GM12878 (cell line): ENCODE results near the gene KCNC4. TPM values are rescaled to one million over a fixed set of nuclear protein-coding genes. Genes with fewer than 3 reads are reported as not detected.

Source experiments
- ATAC-seq: fragments of 200-7000 bp; cut with Tn5 transposase; 3 replicates; pipeline ENCODE4 v1.9.1; 2020; ENCODE audit warnings: mild to moderate bottlenecking, moderate library complexity
- BruUV-seq: library from RNA; stranded (reverse); fragments of 400-500 nt; replicated peaks from 2 replicates; lab custom pipeline; 2021; lab: Mats Ljungman, UMichigan
- CTCF ChIA-PET: fragments of 300-600 bp; sonication (Branson Sonifier 250); formaldehyde crosslinking; extraction: SDS; loops from one replicate; lab custom pipeline; 2021; ENCODE audit warnings: inconsistent platforms; lab: Yijun Ruan, JAX
- POLR2A ChIA-PET: fragments of 350-600 bp; formaldehyde crosslinking; extraction: SDS; loops from one replicate; lab custom pipeline; 2021; ENCODE audit warnings: inconsistent platforms; lab: Charles Lee
- RAD21 ChIA-PET: fragments of 300-600 bp; sonication (Branson Sonifier 250); formaldehyde crosslinking; loops from one replicate; lab custom pipeline; 2023; ENCODE audit warnings: antibody characterized with exemption; ENCODE audit not compliant: unreplicated experiment; lab: Charles Lee
- SMC1A ChIA-PET: fragments of 300-600 bp; sonication (Branson Sonifier 250); formaldehyde crosslinking; loops from one replicate; lab custom pipeline; 2023; ENCODE audit not compliant: unreplicated experiment, uncharacterized antibody; lab: Charles Lee
- DNase-seq: peaks from one replicate; pipeline ENCODE4 v3.0.0-alpha.2; 2011; ENCODE audit warnings: low read depth, low spot score
- FAIRE-seq: peaks from 3 replicates; lab custom pipeline; 2011; peaks lifted over from hg19 to GRCh38; lab: Jason Lieb, UNC
- H2AFZ ChIP-seq: 2 replicates; pipeline ENCODE4 v1.6.0; 2011; ENCODE audit warnings: low read depth, low read length, control low read depth; ENCODE audit not compliant: control insufficient read depth
- H3K27ac ChIP-seq: 2 replicates; pipeline ENCODE4 v1.5.1; 2011; ENCODE audit warnings: control low read depth; ENCODE audit not compliant: control insufficient read depth, insufficient read depth
- H3K27me3 ChIP-seq, 2 experiments: replicated peaks in 1 of 2; 2 replicates each; pipeline versions ENCODE4 v1.6.0 to v1.6.1; 2011; ENCODE audit warnings: low read length in 1 of 2; ENCODE audit not compliant: control insufficient read depth in 2 of 2, insufficient read depth in 2 of 2
- H3K36me3 ChIP-seq, 2 experiments: 2 replicates each; pipeline ENCODE4 v1.5.1; 2011; ENCODE audit warnings: low read length in 1 of 2; ENCODE audit not compliant: control insufficient read depth in 2 of 2, insufficient read depth in 2 of 2
- H3K4me1 ChIP-seq: 2 replicates; pipeline ENCODE4 v1.6.1; 2011; ENCODE audit warnings: mild to moderate bottlenecking, low read length, moderate library complexity, mixed read lengths; ENCODE audit not compliant: control insufficient read depth, insufficient read depth
- H3K4me2 ChIP-seq: 2 replicates; pipeline ENCODE4 v1.6.0; 2011; ENCODE audit warnings: control low read depth; ENCODE audit not compliant: control insufficient read depth, insufficient read depth
- H3K4me3 ChIP-seq: fragments of 200-600 bp; sonication (generic); 2 replicates; pipeline ENCODE4 v1.5.1; 2016
- H3K79me2 ChIP-seq: 2 replicates; pipeline ENCODE4 v1.6.0; 2011; ENCODE audit warnings: low read length; ENCODE audit not compliant: control insufficient read depth, insufficient read depth
- H3K9ac ChIP-seq: 2 replicates; pipeline ENCODE4 v1.8.0; 2011; ENCODE audit warnings: low read length, control low read depth, mixed read lengths; ENCODE audit not compliant: control insufficient read depth, insufficient read depth
- H3K9me3 ChIP-seq: replicated peaks from 3 replicates; pipeline ENCODE4 v1.5.1; 2011; ENCODE audit warnings: mild to moderate bottlenecking, low read length; ENCODE audit not compliant: control insufficient read depth, insufficient read depth
- H4K20me1 ChIP-seq: 2 replicates; pipeline ENCODE4 v1.6.0; 2011; ENCODE audit not compliant: control insufficient read depth, insufficient read depth
- EP300 ChIP-seq, 2 experiments: fragments of 150-350 bp in 1 of 2; IDR thresholded peaks; 2 replicates each; pipeline ENCODE4 v1.6.1; 2011 to 2012; ENCODE audit warnings: low read depth in 2 of 2, low read length in 2 of 2, borderline replicate concordance in 1 of 2, improper control_type of control experiment in 1 of 2, inconsistent platforms in 1 of 2; ENCODE audit not compliant: control insufficient read depth in 1 of 2
- MTA2 ChIP-seq: fragments of 450-650 bp; IDR thresholded peaks from 2 replicates; pipeline ENCODE4 v1.6.1; 2016; ENCODE audit warnings: low read depth, mild to moderate bottlenecking, moderate library complexity
- POU2F2 ChIP-seq: IDR thresholded peaks from 3 replicates; pipeline ENCODE4 v1.6.1; 2011; ENCODE audit warnings: low read depth, mild to moderate bottlenecking, low read length, borderline replicate concordance
- TAF1 ChIP-seq: IDR thresholded peaks from 2 replicates; pipeline ENCODE4 v1.6.1; 2011; ENCODE audit warnings: mild to moderate bottlenecking, low read depth, low read length, borderline replicate concordance
- WGBS: methylation state at CpG from one replicate; pipeline ENCODE4 v1.1.6; 2016; ENCODE audit warnings: low lambda C conversion rate; ENCODE audit not compliant: insufficient replicate concordance, insufficient coverage; ENCODE audit errors: missing lambda C conversion rate; 5-methylcytosine and 5-hydroxymethylcytosine counted together
- in situ Hi-C: fragments of 300-500 bp; cut with MboI; formaldehyde crosslinking; loops from 9 replicates; pipeline ENCODE4 v1.14.3; 2018; ENCODE audit warnings: mixed read lengths
- intact Hi-C: fragments of 100-400 bp; cut with micrococcal nuclease; formaldehyde crosslinking; loops from one replicate; pipeline ENCODE4 v1.14.2; 2022; ENCODE audit not compliant: unreplicated experiment
- polyA plus RNA-seq, 11 experiments: library from polyadenylated mRNA; depleted of rRNA in 4 of 11; unstranded in 6 of 11; stranded (reverse) in 5 of 11; fragments of >200 nt; fragmentation: Nextera tagmentation in 4 of 11; fragmentation: Illumina TruSeq in 1 of 11; extraction: Ambion mirVana in 4 of 11; extraction: Trizol in 1 of 11; gene quantifications; 1 replicate in 1 of 11; 2 replicates in 10 of 11; pipeline versions ENCODE4 v1.2.1 to v1.2.3, GENCODE V29; 2011 to 2016; ENCODE audit warnings: inconsistent platforms in 2 of 11, missing spikeins in 2 of 11, low read depth in 1 of 11
- total RNA-seq, 4 experiments: library from RNA; depleted of rRNA in 3 of 4; stranded (reverse); fragments of >200 nt in 3 of 4; fragmentation: Illumina TruSeq in 1 of 4; extraction: Trizol in 1 of 4; gene quantifications; 2 replicates each; pipeline versions ENCODE4 v1.2.1 to v1.2.3, GENCODE V29; 2013 to 2021
- TF ChIP-seq, protein P1 (sequence below): fragments of 450-650 bp; IDR thresholded peaks from 2 replicates; pipeline ENCODE4 v1.6.1; 2017; ENCODE audit warnings: borderline replicate concordance
- TF ChIP-seq, protein P2 (sequence below): fragments of 450-650 bp; IDR thresholded peaks from 2 replicates; pipeline ENCODE4 v1.6.1; 2017; ENCODE audit warnings: mild to moderate bottlenecking, low read depth, inconsistent platforms; ENCODE audit not compliant: poor library complexity, severe bottlenecking
- TF ChIP-seq, protein P3 (sequence below): fragments of 450-650 bp; conservative IDR thresholded peaks from 2 replicates; pipeline ENCODE4 v1.6.1; 2017; ENCODE audit warnings: mild to moderate bottlenecking, moderate library complexity

The KCNC4 gene
- total and polyA plus RNA-seq, 10 of the 15 experiments (the other 5 are each of a cell fraction or from before 2014, with no cell fraction given), result 0.06 to 1.7 (median 0.36) TPM

DNA sequence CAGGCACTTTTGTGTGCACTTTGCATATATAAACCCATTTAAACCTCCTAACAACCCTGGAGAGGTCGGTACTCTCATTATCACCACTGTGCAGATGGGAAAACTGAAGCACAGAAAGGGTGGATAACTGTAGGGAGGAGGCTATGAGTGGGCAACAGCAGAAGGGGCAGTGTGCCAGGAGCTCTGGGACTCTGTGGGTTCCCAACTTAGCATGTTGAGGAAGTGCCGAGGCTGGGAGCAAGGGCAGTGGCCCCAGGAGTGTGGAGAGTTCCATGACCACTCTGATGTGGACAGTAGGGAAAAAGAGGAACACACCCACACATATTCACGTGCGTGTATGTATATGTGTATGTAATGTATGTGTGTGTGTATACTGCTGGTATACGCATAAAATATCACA is 25.7 kb upstream of the KCNC4 start:
- POLR2A ChIA-PET, result no interaction called here
- no peaks in the 10 kb centered on the region for H3K79me2 ChIP-seq
- no peak for FAIRE-seq
- H3K4me1 ChIP-seq, result no peaks in the 10 kb centered on the region
- H3K4me2 ChIP-seq, result no peak overlapping the region
- no peak overlapping the region for H3K4me3 ChIP-seq
- no peaks in the 10 kb centered on the region for H3K9me3 ChIP-seq
- H3K36me3 ChIP-seq, result no peaks in the 10 kb centered on the region
- DNase-seq, result no peak
- in situ Hi-C loops (no loop called here), intact Hi-C loops (no loop called here)
- no peak for TF ChIP-seq EP300 (IDR thresholded peaks at IDR 0.05; ENCODE audit: borderline replicate concordance in 1 of 2, control insufficient read depth in 1 of 2, low read depth in 2 of 2, low read length in 2 of 2)
- no peak for TF ChIP-seq TAF1
- TF ChIP-seq, protein P1, sequence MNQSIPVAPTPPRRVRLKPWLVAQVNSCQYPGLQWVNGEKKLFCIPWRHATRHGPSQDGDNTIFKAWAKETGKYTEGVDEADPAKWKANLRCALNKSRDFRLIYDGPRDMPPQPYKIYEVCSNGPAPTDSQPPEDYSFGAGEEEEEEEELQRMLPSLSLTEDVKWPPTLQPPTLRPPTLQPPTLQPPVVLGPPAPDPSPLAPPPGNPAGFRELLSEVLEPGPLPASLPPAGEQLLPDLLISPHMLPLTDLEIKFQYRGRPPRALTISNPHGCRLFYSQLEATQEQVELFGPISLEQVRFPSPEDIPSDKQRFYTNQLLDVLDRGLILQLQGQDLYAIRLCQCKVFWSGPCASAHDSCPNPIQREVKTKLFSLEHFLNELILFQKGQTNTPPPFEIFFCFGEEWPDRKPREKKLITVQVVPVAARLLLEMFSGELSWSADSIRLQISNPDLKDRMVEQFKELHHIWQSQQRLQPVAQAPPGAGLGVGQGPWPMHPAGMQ, result no peak
- TF ChIP-seq MTA2, result no peak
- TF ChIP-seq, protein P2, sequence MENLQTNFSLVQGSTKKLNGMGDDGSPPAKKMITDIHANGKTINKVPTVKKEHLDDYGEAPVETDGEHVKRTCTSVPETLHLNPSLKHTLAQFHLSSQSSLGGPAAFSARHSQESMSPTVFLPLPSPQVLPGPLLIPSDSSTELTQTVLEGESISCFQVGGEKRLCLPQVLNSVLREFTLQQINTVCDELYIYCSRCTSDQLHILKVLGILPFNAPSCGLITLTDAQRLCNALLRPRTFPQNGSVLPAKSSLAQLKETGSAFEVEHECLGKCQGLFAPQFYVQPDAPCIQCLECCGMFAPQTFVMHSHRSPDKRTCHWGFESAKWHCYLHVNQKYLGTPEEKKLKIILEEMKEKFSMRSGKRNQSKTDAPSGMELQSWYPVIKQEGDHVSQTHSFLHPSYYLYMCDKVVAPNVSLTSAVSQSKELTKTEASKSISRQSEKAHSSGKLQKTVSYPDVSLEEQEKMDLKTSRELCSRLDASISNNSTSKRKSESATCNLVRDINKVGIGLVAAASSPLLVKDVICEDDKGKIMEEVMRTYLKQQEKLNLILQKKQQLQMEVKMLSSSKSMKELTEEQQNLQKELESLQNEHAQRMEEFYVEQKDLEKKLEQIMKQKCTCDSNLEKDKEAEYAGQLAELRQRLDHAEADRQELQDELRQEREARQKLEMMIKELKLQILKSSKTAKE, result no peak
- TF ChIP-seq, protein P3, sequence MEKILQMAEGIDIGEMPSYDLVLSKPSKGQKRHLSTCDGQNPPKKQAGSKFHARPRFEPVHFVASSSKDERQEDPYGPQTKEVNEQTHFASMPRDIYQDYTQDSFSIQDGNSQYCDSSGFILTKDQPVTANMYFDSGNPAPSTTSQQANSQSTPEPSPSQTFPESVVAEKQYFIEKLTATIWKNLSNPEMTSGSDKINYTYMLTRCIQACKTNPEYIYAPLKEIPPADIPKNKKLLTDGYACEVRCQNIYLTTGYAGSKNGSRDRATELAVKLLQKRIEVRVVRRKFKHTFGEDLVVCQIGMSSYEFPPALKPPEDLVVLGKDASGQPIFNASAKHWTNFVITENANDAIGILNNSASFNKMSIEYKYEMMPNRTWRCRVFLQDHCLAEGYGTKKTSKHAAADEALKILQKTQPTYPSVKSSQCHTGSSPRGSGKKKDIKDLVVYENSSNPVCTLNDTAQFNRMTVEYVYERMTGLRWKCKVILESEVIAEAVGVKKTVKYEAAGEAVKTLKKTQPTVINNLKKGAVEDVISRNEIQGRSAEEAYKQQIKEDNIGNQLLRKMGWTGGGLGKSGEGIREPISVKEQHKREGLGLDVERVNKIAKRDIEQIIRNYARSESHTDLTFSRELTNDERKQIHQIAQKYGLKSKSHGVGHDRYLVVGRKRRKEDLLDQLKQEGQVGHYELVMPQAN, result no peak
- no peak for TF ChIP-seq POU2F2
- SMC1A ChIA-PET, result no interaction called here
- no peak overlapping the region for H3K27ac ChIP-seq
- CTCF ChIA-PET, result interaction anchor here (1.3 to 2.7 kb wide), 2 partner anchors 12 to 312 kb away, joined by 3 to 5 read pairs; no protein-coding TSS in a partner anchor
- WGBS, result 19% methylated on average over 5 of the region's 5 CpGs
- no TSS peak for BruUV-seq
- RAD21 ChIA-PET, result no interaction called here
- H3K27me3 ChIP-seq, result peaks cover 0 to 1% of the 10 kb centered on the region in 2 experiments; a peak in 2 of 4 replicates
- ATAC-seq, result no peak
- no peak overlapping the region for H2AFZ ChIP-seq
- H3K9ac ChIP-seq, result no peak overlapping the region
- no peaks in the 10 kb centered on the region for H4K20me1 ChIP-seq
